Measurements from ENCODE around the gene ZC3H18. TPM values are rescaled to one million over a fixed set of nuclear protein-coding genes. Genes with fewer than 3 reads are reported as not detected.

ZC3H18 gene
- total RNA-seq, 1 experiment from 2014 or later = 61.8 TPM

- CTCF ChIA-PET = interaction anchor here (1.2 kb wide), 1 partner anchor 11 kb away, joined by 3 read pairs; no protein-coding TSS in a partner anchor
- no peaks in the 10 kb centered on the region for H3K4me1 Mint-ChIP-seq
Measured at GRCh38 chr16:88623858-88624257, 53.7 kb downstream of the ZC3H18 start.

DNA sequence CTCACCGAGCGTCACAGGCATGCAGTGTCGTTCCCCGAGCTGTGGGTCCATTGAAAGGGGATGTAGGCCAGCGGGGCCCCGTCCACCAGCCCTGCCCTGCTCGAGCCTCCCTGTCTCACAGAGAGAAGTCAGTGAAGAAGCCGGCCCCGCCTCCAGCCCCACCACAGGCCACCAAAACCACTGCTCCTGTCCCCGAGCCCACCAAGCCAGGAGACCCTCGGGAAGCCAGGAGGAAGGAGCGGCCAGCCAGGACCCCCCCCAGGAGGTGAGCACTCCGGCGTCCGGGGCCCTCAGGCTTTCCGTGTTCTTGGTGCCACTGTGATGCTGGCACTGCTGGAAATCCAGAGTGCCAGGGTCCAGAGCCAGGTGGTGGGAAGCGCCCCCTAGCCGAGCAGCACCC, 54.3 kb downstream of the ZC3H18 start:
- ATAC-seq = no peak
- Mint-ChIP-seq H3K27ac (no peak overlapping the region), H3K4me3 (no peak overlapping the region), H3K36me3 (peaks cover 43% of the 10 kb centered on the region), H3K9me3 (no peaks in the 10 kb centered on the region), H3K4me1 (no peaks in the 10 kb centered on the region), H3K27me3 (ENCODE audit: low read depth) (no peaks in the 10 kb centered on the region)
- ChIA-PET CTCF (interaction anchor here (1.2 kb wide), 1 partner anchor 9 kb away, joined by 3 read pairs; no protein-coding TSS in a partner anchor), POLR2A (no interaction called here)
- no peak for DNase-seq (ENCODE audit: low spot score)
- TF ChIP-seq, protein P1, sequence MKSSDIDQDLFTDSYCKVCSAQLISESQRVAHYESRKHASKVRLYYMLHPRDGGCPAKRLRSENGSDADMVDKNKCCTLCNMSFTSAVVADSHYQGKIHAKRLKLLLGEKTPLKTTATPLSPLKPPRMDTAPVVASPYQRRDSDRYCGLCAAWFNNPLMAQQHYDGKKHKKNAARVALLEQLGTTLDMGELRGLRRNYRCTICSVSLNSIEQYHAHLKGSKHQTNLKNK (CRISPR knock-in tag; IDR thresholded peaks at IDR 0.05) = no peak
- TF ChIP-seq TEAD4 (CRISPR knock-in tag; IDR thresholded peaks at IDR 0.05) = no peak
- TF ChIP-seq, protein P2, sequence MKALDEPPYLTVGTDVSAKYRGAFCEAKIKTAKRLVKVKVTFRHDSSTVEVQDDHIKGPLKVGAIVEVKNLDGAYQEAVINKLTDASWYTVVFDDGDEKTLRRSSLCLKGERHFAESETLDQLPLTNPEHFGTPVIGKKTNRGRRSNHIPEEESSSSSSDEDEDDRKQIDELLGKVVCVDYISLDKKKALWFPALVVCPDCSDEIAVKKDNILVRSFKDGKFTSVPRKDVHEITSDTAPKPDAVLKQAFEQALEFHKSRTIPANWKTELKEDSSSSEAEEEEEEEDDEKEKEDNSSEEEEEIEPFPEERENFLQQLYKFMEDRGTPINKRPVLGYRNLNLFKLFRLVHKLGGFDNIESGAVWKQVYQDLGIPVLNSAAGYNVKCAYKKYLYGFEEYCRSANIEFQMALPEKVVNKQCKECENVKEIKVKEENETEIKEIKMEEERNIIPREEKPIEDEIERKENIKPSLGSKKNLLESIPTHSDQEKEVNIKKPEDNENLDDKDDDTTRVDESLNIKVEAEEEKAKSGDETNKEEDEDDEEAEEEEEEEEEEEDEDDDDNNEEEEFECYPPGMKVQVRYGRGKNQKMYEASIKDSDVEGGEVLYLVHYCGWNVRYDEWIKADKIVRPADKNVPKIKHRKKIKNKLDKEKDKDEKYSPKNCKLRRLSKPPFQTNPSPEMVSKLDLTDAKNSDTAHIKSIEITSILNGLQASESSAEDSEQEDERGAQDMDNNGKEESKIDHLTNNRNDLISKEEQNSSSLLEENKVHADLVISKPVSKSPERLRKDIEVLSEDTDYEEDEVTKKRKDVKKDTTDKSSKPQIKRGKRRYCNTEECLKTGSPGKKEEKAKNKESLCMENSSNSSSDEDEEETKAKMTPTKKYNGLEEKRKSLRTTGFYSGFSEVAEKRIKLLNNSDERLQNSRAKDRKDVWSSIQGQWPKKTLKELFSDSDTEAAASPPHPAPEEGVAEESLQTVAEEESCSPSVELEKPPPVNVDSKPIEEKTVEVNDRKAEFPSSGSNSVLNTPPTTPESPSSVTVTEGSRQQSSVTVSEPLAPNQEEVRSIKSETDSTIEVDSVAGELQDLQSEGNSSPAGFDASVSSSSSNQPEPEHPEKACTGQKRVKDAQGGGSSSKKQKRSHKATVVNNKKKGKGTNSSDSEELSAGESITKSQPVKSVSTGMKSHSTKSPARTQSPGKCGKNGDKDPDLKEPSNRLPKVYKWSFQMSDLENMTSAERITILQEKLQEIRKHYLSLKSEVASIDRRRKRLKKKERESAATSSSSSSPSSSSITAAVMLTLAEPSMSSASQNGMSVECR (CRISPR knock-in tag; IDR thresholded peaks at IDR 0.05; ENCODE audit: borderline replicate concordance) = no peak
- TF ChIP-seq, protein P3, sequence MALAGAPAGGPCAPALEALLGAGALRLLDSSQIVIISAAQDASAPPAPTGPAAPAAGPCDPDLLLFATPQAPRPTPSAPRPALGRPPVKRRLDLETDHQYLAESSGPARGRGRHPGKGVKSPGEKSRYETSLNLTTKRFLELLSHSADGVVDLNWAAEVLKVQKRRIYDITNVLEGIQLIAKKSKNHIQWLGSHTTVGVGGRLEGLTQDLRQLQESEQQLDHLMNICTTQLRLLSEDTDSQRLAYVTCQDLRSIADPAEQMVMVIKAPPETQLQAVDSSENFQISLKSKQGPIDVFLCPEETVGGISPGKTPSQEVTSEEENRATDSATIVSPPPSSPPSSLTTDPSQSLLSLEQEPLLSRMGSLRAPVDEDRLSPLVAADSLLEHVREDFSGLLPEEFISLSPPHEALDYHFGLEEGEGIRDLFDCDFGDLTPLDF (CRISPR knock-in tag; IDR thresholded peaks at IDR 0.05) = no peak
- no peak for TF ChIP-seq ATF1 (CRISPR knock-in tag; IDR thresholded peaks at IDR 0.05)
- TF ChIP-seq ZNF219 (CRISPR knock-in tag; IDR thresholded peaks at IDR 0.05; ENCODE audit: borderline replicate concordance) = no peak

More at GRCh38 chr16:88623858-88624257, 53.7 kb downstream of the ZC3H18 start:
- Mint-ChIP-seq H3K27ac (no peak overlapping the region), H3K27me3 (ENCODE audit: low read depth) (no peaks in the 10 kb centered on the region), H3K36me3 (peaks cover 37% of the 10 kb centered on the region), H3K9me3 (no peaks in the 10 kb centered on the region), H3K4me3 (no peak overlapping the region)
- DNase-seq (ENCODE audit: low spot score) (no peak), ATAC-seq (no peak)
- POLR2A ChIA-PET = no interaction called here
- TF ChIP-seq, protein P4, sequence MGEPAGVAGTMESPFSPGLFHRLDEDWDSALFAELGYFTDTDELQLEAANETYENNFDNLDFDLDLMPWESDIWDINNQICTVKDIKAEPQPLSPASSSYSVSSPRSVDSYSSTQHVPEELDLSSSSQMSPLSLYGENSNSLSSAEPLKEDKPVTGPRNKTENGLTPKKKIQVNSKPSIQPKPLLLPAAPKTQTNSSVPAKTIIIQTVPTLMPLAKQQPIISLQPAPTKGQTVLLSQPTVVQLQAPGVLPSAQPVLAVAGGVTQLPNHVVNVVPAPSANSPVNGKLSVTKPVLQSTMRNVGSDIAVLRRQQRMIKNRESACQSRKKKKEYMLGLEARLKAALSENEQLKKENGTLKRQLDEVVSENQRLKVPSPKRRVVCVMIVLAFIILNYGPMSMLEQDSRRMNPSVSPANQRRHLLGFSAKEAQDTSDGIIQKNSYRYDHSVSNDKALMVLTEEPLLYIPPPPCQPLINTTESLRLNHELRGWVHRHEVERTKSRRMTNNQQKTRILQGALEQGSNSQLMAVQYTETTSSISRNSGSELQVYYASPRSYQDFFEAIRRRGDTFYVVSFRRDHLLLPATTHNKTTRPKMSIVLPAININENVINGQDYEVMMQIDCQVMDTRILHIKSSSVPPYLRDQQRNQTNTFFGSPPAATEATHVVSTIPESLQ (CRISPR knock-in tag; IDR thresholded peaks at IDR 0.05) = no peak
- TF ChIP-seq MLX (CRISPR knock-in tag; IDR thresholded peaks at IDR 0.05) = no peak
- TF ChIP-seq, protein P5, sequence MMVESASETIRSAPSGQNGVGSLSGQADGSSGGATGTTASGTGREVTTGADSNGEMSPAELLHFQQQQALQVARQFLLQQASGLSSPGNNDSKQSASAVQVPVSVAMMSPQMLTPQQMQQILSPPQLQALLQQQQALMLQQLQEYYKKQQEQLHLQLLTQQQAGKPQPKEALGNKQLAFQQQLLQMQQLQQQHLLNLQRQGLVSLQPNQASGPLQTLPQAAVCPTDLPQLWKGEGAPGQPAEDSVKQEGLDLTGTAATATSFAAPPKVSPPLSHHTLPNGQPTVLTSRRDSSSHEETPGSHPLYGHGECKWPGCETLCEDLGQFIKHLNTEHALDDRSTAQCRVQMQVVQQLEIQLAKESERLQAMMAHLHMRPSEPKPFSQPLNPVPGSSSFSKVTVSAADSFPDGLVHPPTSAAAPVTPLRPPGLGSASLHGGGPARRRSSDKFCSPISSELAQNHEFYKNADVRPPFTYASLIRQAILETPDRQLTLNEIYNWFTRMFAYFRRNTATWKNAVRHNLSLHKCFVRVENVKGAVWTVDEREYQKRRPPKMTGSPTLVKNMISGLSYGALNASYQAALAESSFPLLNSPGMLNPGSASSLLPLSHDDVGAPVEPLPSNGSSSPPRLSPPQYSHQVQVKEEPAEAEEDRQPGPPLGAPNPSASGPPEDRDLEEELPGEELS (CRISPR knock-in tag; IDR thresholded peaks at IDR 0.05) = no peak
- no peak for TF ChIP-seq TEAD1 (CRISPR knock-in tag; IDR thresholded peaks at IDR 0.05)
- no peak for TF ChIP-seq CDX4 (CRISPR knock-in tag; IDR thresholded peaks at IDR 0.05; ENCODE audit: borderline replicate concordance)
- TF ChIP-seq ZSCAN18 (CRISPR knock-in tag; IDR thresholded peaks at IDR 0.05) = no peak
- no peak for TF ChIP-seq NR1H2 (CRISPR knock-in tag; IDR thresholded peaks at IDR 0.05)
- no peak for TF ChIP-seq ATF3 (CRISPR knock-in tag; conservative IDR thresholded peaks at IDR 0.05)
- TF ChIP-seq RORB (CRISPR knock-in tag; IDR thresholded peaks at IDR 0.05) = no peak
- TF ChIP-seq JAZF1 (CRISPR knock-in tag; IDR thresholded peaks at IDR 0.05) = no peak

All from WTC11 (cell line).